Measurements from ENCODE around the gene CFAP210.

DNA sequence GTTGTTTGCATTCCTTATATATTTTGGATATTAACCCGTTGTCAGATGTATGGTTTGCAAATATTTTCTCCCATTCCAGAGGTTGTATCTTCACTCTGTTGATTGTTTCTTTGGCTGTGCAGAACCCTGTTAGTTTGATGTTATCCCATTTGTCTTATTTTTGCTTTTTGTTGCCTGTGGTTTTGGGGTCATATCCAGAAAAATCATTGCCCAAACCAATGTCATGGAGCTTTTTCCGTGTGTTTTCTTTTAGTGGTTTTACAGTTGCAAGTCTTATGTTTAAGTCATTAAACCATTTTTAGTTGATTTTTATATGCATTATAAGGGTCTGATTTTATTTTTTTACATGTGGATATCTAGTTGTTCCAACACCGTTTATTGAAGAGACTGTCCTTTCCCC, 74.3 kb downstream of the CFAP210 start:
- TF ChIP-seq POLR2A (IDR thresholded peaks at IDR 0.05) = no peak
- TF ChIP-seq, protein P1, sequence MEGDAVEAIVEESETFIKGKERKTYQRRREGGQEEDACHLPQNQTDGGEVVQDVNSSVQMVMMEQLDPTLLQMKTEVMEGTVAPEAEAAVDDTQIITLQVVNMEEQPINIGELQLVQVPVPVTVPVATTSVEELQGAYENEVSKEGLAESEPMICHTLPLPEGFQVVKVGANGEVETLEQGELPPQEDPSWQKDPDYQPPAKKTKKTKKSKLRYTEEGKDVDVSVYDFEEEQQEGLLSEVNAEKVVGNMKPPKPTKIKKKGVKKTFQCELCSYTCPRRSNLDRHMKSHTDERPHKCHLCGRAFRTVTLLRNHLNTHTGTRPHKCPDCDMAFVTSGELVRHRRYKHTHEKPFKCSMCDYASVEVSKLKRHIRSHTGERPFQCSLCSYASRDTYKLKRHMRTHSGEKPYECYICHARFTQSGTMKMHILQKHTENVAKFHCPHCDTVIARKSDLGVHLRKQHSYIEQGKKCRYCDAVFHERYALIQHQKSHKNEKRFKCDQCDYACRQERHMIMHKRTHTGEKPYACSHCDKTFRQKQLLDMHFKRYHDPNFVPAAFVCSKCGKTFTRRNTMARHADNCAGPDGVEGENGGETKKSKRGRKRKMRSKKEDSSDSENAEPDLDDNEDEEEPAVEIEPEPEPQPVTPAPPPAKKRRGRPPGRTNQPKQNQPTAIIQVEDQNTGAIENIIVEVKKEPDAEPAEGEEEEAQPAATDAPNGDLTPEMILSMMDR (IDR thresholded peaks at IDR 0.05) = no peak

All from heart left ventricle (tissue), 13 donors.